ENCODE measurements around the gene SIPA1L3.

The SIPA1L3 gene

GRCh38 chr19:38017401-38018151 is 110.6 kb downstream of the SIPA1L3 start:
- TF ChIP-seq CTCF (IDR thresholded peaks at IDR 0.05; ENCODE audit: borderline replicate concordance, control extremely low read depth, extremely low read depth, insufficient read depth, missing control alignments) = no peak
- no peak for DNase-seq (ENCODE audit: low spot score)
- in situ Hi-C loops (cut with MboI; ENCODE audit: low sequenced_read_pairs, unreplicated experiment) = no loop called here

- no peak for TF ChIP-seq CTCF (IDR thresholded peaks at IDR 0.05; ENCODE audit: borderline replicate concordance, control extremely low read depth, extremely low read depth, insufficient read depth, missing control alignments)
- DNase-seq (ENCODE audit: low spot score) = no peak
- in situ Hi-C loops (cut with MboI; ENCODE audit: low sequenced_read_pairs, unreplicated experiment) = no loop called here
Observed at GRCh38 chr19:38018694-38019395, 111.8 kb downstream of the SIPA1L3 start.

- in situ Hi-C loops (cut with MboI; ENCODE audit: low sequenced_read_pairs, unreplicated experiment) = no loop called here
- no peak for DNase-seq (ENCODE audit: low spot score)
- no peak for TF ChIP-seq CTCF (IDR thresholded peaks at IDR 0.05; ENCODE audit: borderline replicate concordance, control extremely low read depth, extremely low read depth, insufficient read depth, missing control alignments)
Observed at GRCh38 chr19:38019396-38019724, 112.4 kb downstream of the SIPA1L3 start.

- DNase-seq (ENCODE audit: low spot score) = no peak
- no peak for TF ChIP-seq CTCF (IDR thresholded peaks at IDR 0.05; ENCODE audit: borderline replicate concordance, control extremely low read depth, extremely low read depth, insufficient read depth, missing control alignments)
- in situ Hi-C loops (cut with MboI; ENCODE audit: low sequenced_read_pairs, unreplicated experiment) = no loop called here
Observed at GRCh38 chr19:38020311-38020710, 113.3 kb downstream of the SIPA1L3 start.

DNA sequence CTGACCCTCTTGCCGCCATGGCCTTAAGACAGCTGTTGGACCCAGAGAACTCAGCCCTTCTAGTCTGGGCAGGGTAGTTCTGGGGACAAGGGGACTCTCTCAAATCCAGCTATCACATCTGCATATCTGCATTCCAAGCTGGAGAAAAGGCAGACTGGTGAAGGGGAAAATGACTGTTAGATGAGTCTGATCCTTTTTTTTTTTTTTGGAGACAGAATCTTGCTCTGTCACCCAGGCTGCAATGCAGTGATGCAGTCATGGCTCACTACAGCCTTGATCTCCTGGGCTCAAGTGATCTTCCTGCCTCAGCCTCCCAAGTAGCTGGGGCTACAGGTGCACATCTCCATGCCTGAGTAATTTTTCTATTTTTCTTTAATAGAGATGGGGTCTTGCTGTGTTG is 114.3 kb downstream of the SIPA1L3 start:
- no peak for DNase-seq (ENCODE audit: low spot score)
- no peak for TF ChIP-seq CTCF (IDR thresholded peaks at IDR 0.05; ENCODE audit: borderline replicate concordance, control extremely low read depth, extremely low read depth, insufficient read depth, missing control alignments)
- in situ Hi-C loops (cut with MboI; ENCODE audit: low sequenced_read_pairs, unreplicated experiment) = no loop called here

- no peak for DNase-seq (ENCODE audit: low spot score)
- in situ Hi-C loops (cut with MboI; ENCODE audit: low sequenced_read_pairs, unreplicated experiment) = no loop called here
- no peak for TF ChIP-seq CTCF (IDR thresholded peaks at IDR 0.05; ENCODE audit: borderline replicate concordance, control extremely low read depth, extremely low read depth, insufficient read depth, missing control alignments)
Observed at GRCh38 chr19:38022791-38023670, 116.0 kb downstream of the SIPA1L3 start.
